SU-DHL-6 (cell line): ENCODE results near the gene SNX25.

Source experiments
- CTCF ChIP-seq: fragments of 200-600 bp; sonication (generic); IDR thresholded peaks from one replicate; pipeline ENCODE4 v1.5.1; 2017; ENCODE audit warnings: antibody characterized with exemption, mild to moderate bottlenecking, low read length, moderate library complexity; ENCODE audit not compliant: insufficient read depth, poor library complexity, severe bottlenecking
- EZH2phosphoT487 ChIP-seq: fragments of 200-600 bp; sonication (generic), shearing (Covaris generic); conservative IDR thresholded peaks from 2 replicates; pipeline ENCODE4 v1.6.1; 2018; ENCODE audit warnings: mild to moderate bottlenecking, antibody characterized with exemption, low read length, moderate library complexity, mixed read lengths

- TF ChIP-seq CTCF (no peak), EZH2phosphoT487 (no peak)
Observed at GRCh38 chr4:185383451-185383850, 174.1 kb downstream of the SNX25 start.
